Cardiac septum (tissue), 1 donor: ENCODE measurements around the gene C19orf85. TPM values are rescaled to one million over a fixed set of nuclear protein-coding genes. Genes with fewer than 3 reads are reported as not detected.
"Not testable (repeated sequence)": the region's sequence is repeated elsewhere in the genome, so short reads cannot be mapped to it uniquely, and the experiment has no call there.

Experiments
- DNase-seq: peaks from one replicate; pipeline ENCODE4 v3.0.0-alpha.2; 2020; ENCODE audit warnings: low spot score
- intact Hi-C: fragments of 100-400 bp; cut with DNase I; formaldehyde crosslinking; loops from one replicate; pipeline ENCODE4 v1.14.0; 2022
- total RNA-seq: library from RNA; stranded (reverse); fragmentation: NEBNext Ultra II Directional; extraction: Animal tissue kit (Norgen Biotek cat#: 25700); gene quantifications from one replicate; pipeline ENCODE4 v1.2.1, GENCODE V29; 2021
- donor health status: DM: no; HTN: no; CAD: no.

Gene C19orf85
- total RNA-seq, 1 donor from 2014 or later = not detected

DNA sequence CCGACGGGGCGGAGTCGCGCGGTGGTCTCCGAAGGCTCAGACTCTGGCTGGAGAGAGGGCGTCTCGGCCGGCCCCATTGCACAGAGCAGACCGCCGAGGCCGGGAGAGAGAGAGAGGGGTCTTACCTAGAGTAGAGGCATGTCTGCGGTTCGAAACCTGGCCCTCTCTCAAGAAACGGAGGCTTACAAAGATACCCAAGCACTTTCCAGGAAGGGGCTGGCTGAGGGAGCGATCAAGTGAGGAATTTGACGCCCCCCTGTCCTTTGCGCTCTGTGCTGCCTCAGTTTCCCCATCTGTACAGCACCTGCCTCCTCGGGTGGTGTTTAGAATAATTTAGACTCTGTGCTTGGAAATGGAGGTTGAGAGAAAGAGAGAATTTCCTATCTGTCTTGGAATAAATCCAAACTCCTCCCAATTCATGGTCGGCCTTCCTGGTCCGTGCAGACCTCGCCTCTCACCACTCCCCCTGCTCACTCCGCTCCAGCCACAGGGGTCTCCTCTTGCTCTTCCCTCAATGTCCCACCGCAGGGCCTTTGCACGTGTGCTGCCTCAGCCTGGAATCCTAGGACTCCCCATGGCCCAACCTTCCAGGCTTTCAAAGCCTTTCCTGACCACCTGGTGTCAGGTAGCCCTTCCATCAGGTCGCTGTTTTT is 2.5 kb downstream of the C19orf85 start:
- intact Hi-C loops = loop anchor here (5.0 kb wide), 1 partner anchor 55 kb away; the partner anchor contains the start of gene UBE2S
- no peak for DNase-seq

GRCh38 chr19:55461259-55461973 is 3.1 kb downstream of the C19orf85 start, which contains the start of gene ISOC2:
ISOC2 (minus strand) TSS chr19:55461642; CDS start chr19:55456486, 5,156 bp downstream.
- intact Hi-C loops = loop anchor here (5.0 kb wide), 1 partner anchor 54 kb away; the partner anchor contains the start of gene UBE2S
- DNase-seq = peak; percentile 100

DNA sequence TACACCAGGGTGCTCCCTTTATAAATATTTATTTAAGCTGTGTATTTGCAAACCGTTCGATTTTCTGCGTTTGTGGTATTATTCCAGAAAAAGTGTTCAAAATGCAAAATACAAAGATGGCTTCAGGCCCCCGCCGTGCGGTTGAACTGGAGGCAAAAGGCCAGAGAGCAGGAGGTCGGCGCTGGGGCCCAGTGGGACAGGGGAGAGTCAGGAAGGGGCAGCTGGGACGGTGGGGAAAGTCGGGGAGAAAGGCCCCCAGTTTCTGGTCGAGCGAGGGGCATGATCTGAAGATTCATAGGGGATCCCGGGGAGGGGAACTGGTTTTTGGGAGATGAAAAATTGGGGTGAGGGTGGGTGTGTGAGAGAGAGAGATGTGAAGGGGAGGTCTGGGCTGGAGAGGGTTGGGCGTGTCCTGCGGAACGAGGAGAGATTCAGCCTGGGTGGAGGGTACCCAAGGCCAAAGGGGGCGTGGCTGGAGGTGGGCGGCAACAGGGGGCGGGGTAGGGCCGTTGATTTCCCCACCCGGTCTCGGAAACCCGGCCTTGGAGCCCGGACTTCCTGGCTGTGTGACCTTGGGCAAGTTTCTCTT is 3.8 kb downstream of the C19orf85 start:
- intact Hi-C loops = loop anchor here (5.0 kb wide), 1 partner anchor 53 kb away; the partner anchor contains the start of gene UBE2S
- peak; percentile 89 for DNase-seq

GRCh38 chr19:55459950-55460657 is 4.4 kb downstream of the C19orf85 start:
- intact Hi-C loops = loop anchor here (5.0 kb wide), 1 partner anchor 53 kb away; the partner anchor contains the start of gene UBE2S
- DNase-seq = no peak

- intact Hi-C loops = no loop called here
- DNase-seq = no peak
These were observed 5.0 kb downstream of the C19orf85 start for GRCh38 chr19:55459551-55459949.

DNA sequence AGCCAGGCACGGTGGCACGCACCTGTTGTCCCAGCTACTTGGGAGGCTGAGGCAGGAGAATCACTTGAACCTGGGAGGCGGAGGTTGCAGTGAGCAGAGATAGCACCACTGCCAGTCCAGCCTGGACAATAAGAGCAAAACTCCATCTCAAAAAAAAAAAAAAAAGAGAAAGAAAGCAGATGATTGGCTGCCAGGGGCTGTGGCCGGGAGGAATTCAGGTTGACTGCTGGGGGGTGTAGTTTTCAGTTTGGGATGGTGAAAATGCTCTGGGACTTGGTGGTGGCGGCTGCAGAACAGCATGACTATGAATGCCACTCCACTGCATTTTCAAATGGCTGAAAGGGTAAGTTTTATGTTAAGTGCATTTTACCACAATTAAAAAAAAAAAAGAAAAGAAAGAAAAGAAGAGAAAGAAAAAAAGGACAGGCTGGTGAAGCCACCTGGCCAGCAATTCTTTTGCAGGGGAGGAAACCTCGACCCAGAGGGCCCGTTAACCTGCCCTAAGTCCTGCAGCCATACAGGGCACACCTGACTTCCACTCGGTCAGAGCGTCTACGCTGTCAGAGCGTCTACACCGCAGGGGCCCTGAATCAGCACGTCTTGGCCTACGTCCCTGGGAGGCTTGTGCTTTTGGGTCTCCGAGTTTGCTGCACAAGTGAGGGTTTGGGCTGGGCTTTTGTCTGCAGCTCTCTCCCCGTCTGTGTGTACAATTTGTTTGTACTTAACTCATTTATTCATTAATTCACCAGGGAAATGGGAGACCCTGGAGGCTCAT is 6.7 kb downstream of the C19orf85 start:
- no peak for DNase-seq
- intact Hi-C loops = no loop called here

DNA sequence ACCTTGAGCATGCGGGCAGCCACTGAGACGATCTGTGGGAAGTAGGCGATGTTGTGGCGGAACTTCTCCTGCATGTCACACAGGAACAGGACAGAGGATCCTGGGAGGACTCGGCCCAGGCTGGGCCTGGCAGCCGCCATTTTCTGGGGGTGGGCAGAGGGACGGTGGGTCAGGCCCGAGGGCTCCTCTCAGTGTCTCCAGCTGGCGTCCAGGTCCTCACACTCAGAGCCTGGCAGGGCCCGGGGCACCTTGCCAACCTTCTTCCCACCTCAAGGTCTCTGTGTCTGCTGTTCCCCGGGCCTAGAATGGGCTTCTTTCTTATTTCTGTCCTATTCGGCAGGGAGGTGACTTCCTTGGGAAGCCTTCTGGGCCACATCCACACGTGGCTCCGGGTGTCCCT is 8.2 kb downstream of the C19orf85 start:
- intact Hi-C loops = no loop called here
- no peak for DNase-seq

DNA sequence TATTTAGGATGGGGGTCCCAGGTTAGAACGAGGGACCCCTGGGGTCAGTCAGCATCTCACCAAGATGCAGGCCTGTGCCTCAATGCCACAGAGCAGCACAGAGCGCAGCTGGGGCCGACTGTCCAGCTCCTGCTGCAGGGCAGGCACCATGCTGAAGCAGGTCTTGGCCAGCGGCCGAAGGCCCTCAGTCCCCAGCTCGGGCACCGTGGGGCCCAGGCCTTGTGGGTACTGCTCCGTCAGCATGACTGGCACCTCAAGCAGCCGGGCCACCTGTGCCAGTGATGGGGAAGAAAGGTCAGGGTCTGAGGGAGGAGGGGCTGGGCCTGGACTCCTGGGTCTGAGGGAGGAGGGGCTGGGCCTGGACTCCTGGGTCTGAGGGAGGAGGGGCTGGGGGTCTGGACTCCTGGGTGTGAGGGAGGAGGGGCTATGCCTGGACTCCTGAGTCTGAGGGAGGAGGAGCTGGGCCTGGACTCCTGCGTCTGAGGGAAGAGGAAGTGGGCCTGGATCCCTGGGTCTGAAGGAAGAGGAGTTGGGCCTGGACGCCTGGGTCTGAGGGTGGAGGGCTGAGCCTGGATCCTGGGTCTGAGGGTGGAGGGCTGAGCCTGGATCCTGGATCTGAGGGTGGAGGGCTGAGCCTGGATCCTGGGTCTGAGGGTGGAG is 8.8 kb downstream of the C19orf85 start:
- DNase-seq = no peak
- intact Hi-C loops = no loop called here

DNA sequence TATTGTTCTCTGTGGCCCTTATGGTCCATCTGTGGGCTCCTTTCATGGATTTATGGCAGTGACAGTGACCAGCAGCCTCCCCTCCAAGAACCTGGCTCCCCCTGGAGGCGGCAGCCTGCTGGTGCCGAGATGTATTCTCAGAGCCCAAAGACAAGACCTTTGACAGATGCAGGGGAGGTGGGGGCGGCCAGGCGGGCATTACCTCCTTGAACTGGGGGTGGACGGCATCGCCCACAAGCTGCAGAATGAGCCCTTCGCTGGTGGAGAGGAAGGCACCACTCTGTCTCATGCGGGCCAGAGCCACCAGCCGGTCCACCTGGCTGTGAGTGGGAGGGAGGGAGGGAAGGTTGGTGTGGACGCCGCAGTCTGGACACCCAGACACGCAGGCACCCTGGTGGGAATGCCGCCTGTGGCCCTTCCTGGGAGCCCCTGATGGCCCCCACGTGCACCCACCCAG is 9.7 kb downstream of the C19orf85 start:
- intact Hi-C loops = no loop called here
- DNase-seq = no peak

- intact Hi-C loops = no loop called here
- no peak for DNase-seq
These were observed 10.9 kb downstream of the C19orf85 start for GRCh38 chr19:55453511-55454260.

GRCh38 chr19:55452749-55453346 is 11.7 kb downstream of the C19orf85 start:
- intact Hi-C loops = no loop called here
- no peak for DNase-seq

GRCh38 chr19:55451965-55452748 is 12.4 kb downstream of the C19orf85 start:
- intact Hi-C loops = no loop called here
- DNase-seq = no peak

GRCh38 chr19:55451163-55451964 is 13.2 kb downstream of the C19orf85 start:
- intact Hi-C loops = no loop called here
- no peak for DNase-seq

- intact Hi-C loops = no loop called here
- no peak for DNase-seq
These were observed 15.1 kb downstream of the C19orf85 start for GRCh38 chr19:55449469-55449868.

- DNase-seq, intact Hi-C loops: not testable (repeated sequence)
These were observed 16.4 kb downstream of the C19orf85 start for GRCh38 chr19:55448175-55448490.
